ENCODE results near the gene SLC52A3.

SLC52A3 gene

DNA sequence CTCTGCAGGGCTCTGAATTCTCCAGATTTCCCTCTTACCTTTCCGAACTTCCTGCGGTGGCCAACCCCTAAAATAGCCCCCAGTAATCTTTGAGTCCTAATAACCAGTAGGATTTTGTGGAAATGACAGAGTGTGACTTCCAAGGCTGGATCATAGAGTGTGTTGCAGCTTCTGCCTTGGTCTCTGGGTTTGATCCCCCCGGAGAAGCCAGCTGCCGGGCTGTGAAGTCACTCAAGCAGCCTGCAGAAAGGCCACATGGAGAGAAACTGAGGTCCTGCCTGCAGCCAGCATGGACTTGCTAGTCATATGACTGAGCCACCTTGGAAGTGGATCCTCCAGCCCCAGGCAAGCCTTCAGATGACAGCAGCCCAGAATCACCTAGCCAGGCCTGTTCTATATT, 46.4 kb downstream of the SLC52A3 start:
- Histone ChIP-seq H3K4me2 (ENCODE audit: low read length) (no peak overlapping the region), H3K27ac (ENCODE audit: low read depth, low read length, poor library complexity, severe bottlenecking) (no peak overlapping the region), H3F3A (ENCODE audit: insufficient read depth, low read length) (no peaks in the 10 kb centered on the region), H2AFZ (ENCODE audit: low read length) (no peak overlapping the region), H3K9ac (ENCODE audit: low read length) (no peak overlapping the region), H3K4me3 (ENCODE audit: low read depth, low read length, poor library complexity, severe bottlenecking) (no peak overlapping the region), H3K4me1 (ENCODE audit: insufficient read depth, low read length, severe bottlenecking) (no peaks in the 10 kb centered on the region), H3K9me3 (ENCODE audit: low read length) (no peaks in the 10 kb centered on the region), H3K79me2 (ENCODE audit: insufficient read depth, low read length) (no peaks in the 10 kb centered on the region), H3K36me3 (ENCODE audit: insufficient read depth, low read length) (no peaks in the 10 kb centered on the region), H4K20me1 (ENCODE audit: insufficient read depth, low read length) (no peaks in the 10 kb centered on the region), H3K9me2 (ENCODE audit: low read depth, low read length) (no peaks in the 10 kb centered on the region), H3K27me3 (ENCODE audit: insufficient read depth, low read length) (no peaks in the 10 kb centered on the region; the same call in 1 of the 2 replicates)
- TF ChIP-seq EZH2 (IDR thresholded peaks at IDR 0.05; ENCODE audit: borderline replicate concordance, low read length) (no peak), CTCF (IDR thresholded peaks at IDR 0.05; ENCODE audit: low read length) (no peak)

DNA sequence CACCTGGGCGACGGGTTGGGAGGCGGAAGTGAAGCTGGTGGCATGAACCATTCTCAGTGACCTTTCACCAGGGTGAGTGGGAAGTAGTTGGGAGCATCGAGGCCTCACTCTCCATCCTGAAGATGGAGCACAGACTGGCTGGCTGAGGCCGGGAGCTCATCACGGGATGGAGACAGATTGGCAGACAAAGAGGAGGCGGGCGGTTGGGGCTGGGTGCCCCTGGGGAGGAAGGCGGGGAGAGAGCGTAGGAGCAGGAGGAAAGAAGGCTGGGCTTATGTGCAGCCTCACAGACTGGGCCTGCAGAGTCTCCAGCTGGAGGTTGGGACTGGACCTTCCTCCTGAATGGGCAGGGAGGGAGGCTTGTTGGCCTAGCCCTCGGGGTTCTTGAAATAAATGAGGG, 48.5 kb downstream of the SLC52A3 start:
- Histone ChIP-seq H3F3A (ENCODE audit: insufficient read depth, low read length) (no peaks in the 10 kb centered on the region), H3K27me3 (ENCODE audit: insufficient read depth, low read length) (no peaks in the 10 kb centered on the region; the same call in 1 of the 2 replicates), H3K79me2 (ENCODE audit: insufficient read depth, low read length) (no peaks in the 10 kb centered on the region), H2AFZ (ENCODE audit: low read length) (no peak overlapping the region), H3K4me3 (ENCODE audit: low read depth, low read length, poor library complexity, severe bottlenecking) (no peak overlapping the region), H3K4me2 (ENCODE audit: low read length) (no peak overlapping the region), H3K27ac (ENCODE audit: low read depth, low read length, poor library complexity, severe bottlenecking) (no peak overlapping the region), H3K9me3 (ENCODE audit: low read length) (no peaks in the 10 kb centered on the region), H3K9me2 (ENCODE audit: low read depth, low read length) (no peaks in the 10 kb centered on the region), H4K20me1 (ENCODE audit: insufficient read depth, low read length) (no peaks in the 10 kb centered on the region), H3K9ac (ENCODE audit: low read length) (no peak overlapping the region), H3K4me1 (ENCODE audit: insufficient read depth, low read length, severe bottlenecking) (no peaks in the 10 kb centered on the region), H3K36me3 (ENCODE audit: insufficient read depth, low read length) (no peaks in the 10 kb centered on the region)
- TF ChIP-seq EZH2 (IDR thresholded peaks at IDR 0.05; ENCODE audit: borderline replicate concordance, low read length) (no peak), CTCF (IDR thresholded peaks at IDR 0.05; ENCODE audit: low read length) (no peak)

GRCh38 chr20:719068-719467, 49.2 kb downstream of the SLC52A3 start:
- H3K27me3 ChIP-seq (ENCODE audit: insufficient read depth, low read length) = no peaks in the 10 kb centered on the region; the same call in 1 of the 2 replicates
- H3K9ac ChIP-seq (ENCODE audit: low read length) = no peak overlapping the region

More at GRCh38 chr20:719068-719467, 49.2 kb downstream of the SLC52A3 start:
- no peaks in the 10 kb centered on the region for H3F3A ChIP-seq (ENCODE audit: insufficient read depth, low read length)
- no peaks in the 10 kb centered on the region for H3K79me2 ChIP-seq (ENCODE audit: insufficient read depth, low read length)
- peaks cover 3% of the 10 kb centered on the region for H3K9me3 ChIP-seq (ENCODE audit: low read length)
- H3K4me2 ChIP-seq (ENCODE audit: low read length) = no peak overlapping the region
- no peak overlapping the region for H3K27ac ChIP-seq (ENCODE audit: low read depth, low read length, poor library complexity, severe bottlenecking)
- no peaks in the 10 kb centered on the region for H4K20me1 ChIP-seq (ENCODE audit: insufficient read depth, low read length)
- H3K36me3 ChIP-seq (ENCODE audit: insufficient read depth, low read length) = no peaks in the 10 kb centered on the region
- H3K4me1 ChIP-seq (ENCODE audit: insufficient read depth, low read length, severe bottlenecking) = no peaks in the 10 kb centered on the region
- H2AFZ ChIP-seq (ENCODE audit: low read length) = no peak overlapping the region
- no peaks in the 10 kb centered on the region for H3K9me2 ChIP-seq (ENCODE audit: low read depth, low read length)
- no peak overlapping the region for H3K4me3 ChIP-seq (ENCODE audit: low read depth, low read length, poor library complexity, severe bottlenecking)
- no peak for TF ChIP-seq CTCF (IDR thresholded peaks at IDR 0.05; ENCODE audit: low read length)
